OCI-LY7 (cell line): ENCODE measurements around the gene EXOG. TPM values are rescaled to one million over a fixed set of nuclear protein-coding genes. Genes with fewer than 3 reads are reported as not detected.

ENCODE experiments used
- BruUV-seq: library from RNA; stranded (reverse); fragments of 400-500 nt; replicated peaks from 2 replicates; lab custom pipeline; 2021; lab: Mats Ljungman, UMichigan
- CTCF ChIA-PET: fragments of 300-600 bp; sonication (Branson Sonifier 250); formaldehyde crosslinking; loops from one replicate; lab custom pipeline; 2022; ENCODE audit warnings: antibody characterized with exemption; ENCODE audit not compliant: unreplicated experiment; lab: Charles Lee
- POLR2A ChIA-PET: fragments of 300-600 bp; sonication (Branson Sonifier 250); formaldehyde crosslinking; loops from one replicate; lab custom pipeline; 2022; ENCODE audit warnings: antibody characterized with exemption; lab: Charles Lee
- DNase-seq: peaks from one replicate; pipeline ENCODE4 v3.0.0-alpha.2; 2015; ENCODE audit warnings: low spot score
- H2AFZ ChIP-seq: fragments of 200-600 bp; sonication (generic), shearing (Covaris generic); 2 replicates; pipeline ENCODE4 v1.6.1; 2014; ENCODE audit warnings: mild to moderate bottlenecking, antibody characterized with exemption, low read length, moderate library complexity
- H3K27ac ChIP-seq: fragments of 200-600 bp; sonication (generic); 2 replicates; pipeline ENCODE4 v1.5.1; 2014; ENCODE audit warnings: mixed run types, low read depth, mild to moderate bottlenecking, moderate library complexity, low read length, inconsistent platforms; ENCODE audit not compliant: poor library complexity, severe bottlenecking
- H3K36me3 ChIP-seq: fragments of 200-600 bp; sonication (generic); 2 replicates; pipeline ENCODE4 v1.6.1; 2014; ENCODE audit warnings: mild to moderate bottlenecking, antibody characterized with exemption, low read length, moderate library complexity, mixed read lengths; ENCODE audit not compliant: insufficient read depth
- H3K4me1 ChIP-seq: fragments of 200-600 bp; sonication (generic); 2 replicates; pipeline ENCODE4 v1.5.1; 2014; ENCODE audit warnings: mild to moderate bottlenecking, low read length; ENCODE audit not compliant: insufficient read depth, poor library complexity, severe bottlenecking
- H3K4me2 ChIP-seq: fragments of 200-600 bp; sonication (generic); 2 replicates; pipeline ENCODE4 v1.6.1; 2014; ENCODE audit warnings: mild to moderate bottlenecking, low read length
- H3K4me3 ChIP-seq: fragments of 200-600 bp; sonication (generic); 2 replicates; pipeline ENCODE4 v1.5.1; 2014; ENCODE audit warnings: mild to moderate bottlenecking, low read depth, low read length; ENCODE audit not compliant: poor library complexity, severe bottlenecking
- H3K79me2 ChIP-seq: fragments of 200-600 bp; sonication (generic); 2 replicates; pipeline ENCODE4 v1.6.1; 2016; ENCODE audit warnings: low read depth, mild to moderate bottlenecking, low read length, moderate library complexity, mixed read lengths; ENCODE audit not compliant: insufficient read depth
- H3K9me2 ChIP-seq: fragments of 200-600 bp; sonication (generic); 2 replicates; pipeline ENCODE4 v1.6.1; 2016; ENCODE audit warnings: mild to moderate bottlenecking, low read length, mixed read lengths; ENCODE audit not compliant: insufficient read depth
- H3K9me3 ChIP-seq: fragments of 200-600 bp; sonication (generic); 2 replicates; pipeline ENCODE4 v1.6.1; 2014; ENCODE audit warnings: mild to moderate bottlenecking, mixed run types, low read length, mixed read lengths
- H4K20me1 ChIP-seq: fragments of 200-600 bp; sonication (generic); 2 replicates; pipeline ENCODE4 v1.6.1; 2014; ENCODE audit warnings: mild to moderate bottlenecking, antibody characterized with exemption, low read length, moderate library complexity, mixed read lengths; ENCODE audit not compliant: insufficient read depth
- CTCF ChIP-seq: fragments of 200-600 bp; sonication (generic); conservative IDR thresholded peaks from 2 replicates; pipeline ENCODE4 v1.5.1; 2014; ENCODE audit warnings: mild to moderate bottlenecking, antibody characterized with exemption, low read length, moderate library complexity, mixed read lengths
- EZH2phosphoT487 ChIP-seq: fragments of 200-600 bp; sonication (generic); IDR thresholded peaks from 2 replicates; pipeline ENCODE4 v1.6.1; 2018; ENCODE audit warnings: low read depth, borderline replicate concordance, mild to moderate bottlenecking, mixed run types, antibody characterized with exemption, low read length, moderate library complexity, mixed read lengths
- intact Hi-C: fragments of 100-400 bp; cut with micrococcal nuclease; formaldehyde crosslinking; loops from one replicate; pipeline ENCODE4 v1.10.0; 2022; ENCODE audit not compliant: unreplicated experiment
- total RNA-seq, 2 experiments: library from RNA; depleted of rRNA in 1 of 2; stranded (reverse); fragments of >200 nt in 1 of 2; shearing (Covaris generic) in 1 of 2; gene quantifications; 2 replicates each; pipeline ENCODE4 v1.2.3, GENCODE V29; 2014 to 2022

Gene EXOG
- total RNA-seq, 2 experiments from 2014 or later: 30.7 to 41.2 TPM

DNA sequence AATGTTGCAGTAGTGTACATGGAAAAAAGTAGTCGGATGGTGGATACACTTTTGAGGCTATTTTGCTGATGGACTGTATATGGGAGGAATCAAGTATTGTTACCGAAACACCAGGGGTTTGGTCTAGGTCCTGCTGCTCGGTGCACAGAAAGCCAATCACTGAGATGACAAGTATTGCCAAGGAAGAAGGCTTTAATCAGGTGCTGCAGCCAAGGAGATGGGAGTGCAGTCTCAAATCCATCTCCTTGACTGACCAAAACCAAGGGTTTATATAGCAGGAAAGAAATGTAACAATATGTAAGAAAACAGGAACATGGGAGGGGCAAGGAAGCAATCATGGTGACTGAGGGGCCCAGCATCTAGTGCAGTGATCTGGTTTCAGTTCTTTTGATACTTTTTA, 45.3 kb upstream of the EXOG start:
- no peak overlapping the region for H3K27ac ChIP-seq
- no peaks in the 10 kb centered on the region for H4K20me1 ChIP-seq
- H3K79me2 ChIP-seq: no peaks in the 10 kb centered on the region
- H3K9me2 ChIP-seq: no peaks in the 10 kb centered on the region
- H3K4me3 ChIP-seq: no peak overlapping the region
- no TSS peak for BruUV-seq
- no peak overlapping the region for H3K4me2 ChIP-seq
- H2AFZ ChIP-seq: no peak overlapping the region
- H3K4me1 ChIP-seq: no peaks in the 10 kb centered on the region
- TF ChIP-seq EZH2phosphoT487 (no peak), CTCF (no peak)
- CTCF ChIA-PET: no interaction called here
- H3K36me3 ChIP-seq: no peaks in the 10 kb centered on the region
- POLR2A ChIA-PET: no interaction called here
- no peak for DNase-seq
- no peaks in the 10 kb centered on the region for H3K9me3 ChIP-seq
- intact Hi-C loops: no loop called here

DNA sequence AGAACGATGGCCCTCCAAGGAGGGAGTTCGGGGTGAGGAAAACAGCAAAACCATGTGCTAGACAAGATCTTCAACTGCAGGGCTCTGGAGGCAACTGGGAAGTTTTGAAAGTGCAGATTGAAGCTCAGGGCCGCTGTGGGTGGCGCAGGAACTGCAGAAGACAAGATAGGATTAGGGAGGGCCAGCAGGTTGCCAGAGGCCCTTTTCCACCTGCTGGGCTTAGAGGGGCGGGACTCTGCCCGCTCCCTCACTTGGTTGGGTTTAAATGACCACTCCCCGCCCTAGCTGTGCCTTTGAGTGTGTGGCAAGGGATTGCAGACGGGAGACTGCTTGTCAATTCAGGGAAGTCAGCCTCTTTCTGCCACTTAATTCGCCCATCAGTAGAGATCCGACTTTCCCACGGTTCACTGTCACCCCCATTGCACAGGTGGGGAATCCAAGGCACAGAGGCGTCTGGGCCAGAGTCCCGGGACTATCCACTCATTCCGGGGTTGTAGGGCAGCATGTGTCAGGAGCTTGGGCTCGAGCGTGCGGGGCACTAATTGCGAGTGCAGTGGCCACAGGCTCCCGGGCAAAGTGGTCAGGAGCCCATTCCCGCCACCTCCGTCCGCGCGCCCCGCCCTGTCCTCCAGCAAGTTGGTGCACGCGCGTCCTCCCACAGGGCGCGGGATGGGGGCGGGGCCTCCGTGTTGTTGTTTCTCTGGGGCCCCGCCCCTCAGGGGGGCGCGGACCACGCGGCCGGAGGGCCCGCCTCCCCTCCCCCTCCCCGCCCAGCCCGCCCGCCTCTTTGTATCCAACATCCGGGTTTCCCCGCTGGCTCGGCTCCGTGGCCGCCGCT, 42.8 kb upstream of the EXOG start, which contains the start of gene ACVR2B:
Gene ACVR2B, plus strand, starts transcription at position 816 of the 838 bp plus-strand sequence. CDS start 433 bp downstream, outside the sequence.
- POLR2A ChIA-PET: interaction anchor here (0.6 to 0.9 kb wide), 2 partner anchors 314 to 874 kb away, joined by 3 read pairs; no protein-coding TSS in a partner anchor
- intact Hi-C loops: no loop called here
- BruUV-seq: no TSS peak
- Histone ChIP-seq H3K27ac (no peak within 1 kb of the TSS), H3K79me2 (no peaks in the 10 kb centered on the region), H2AFZ (peak within 1 kb of the TSS; percentile 66), H3K4me2 (peak within 1 kb of the TSS; percentile 95), H3K4me3 (peak within 1 kb of the TSS; percentile 73), H4K20me1 (no peaks in the 10 kb centered on the region), H3K9me2 (no peaks in the 10 kb centered on the region), H3K9me3 (no peaks in the 10 kb centered on the region), H3K36me3 (no peaks in the 10 kb centered on the region), H3K4me1 (no peaks in the 10 kb centered on the region)
- TF ChIP-seq EZH2phosphoT487 (no peak), CTCF (no peak)
- peak; percentile 83 for DNase-seq
- CTCF ChIA-PET: interaction anchor here (1.1 kb wide), 1 partner anchor 107 kb away, joined by 3 read pairs; no protein-coding TSS in a partner anchor

- TF ChIP-seq EZH2phosphoT487 (no peak), CTCF (no peak)
- Histone ChIP-seq H3K36me3 (no peaks in the 10 kb centered on the region), H3K27ac (no peak overlapping the region), H3K9me3 (no peaks in the 10 kb centered on the region), H3K4me1 (no peaks in the 10 kb centered on the region), H4K20me1 (no peaks in the 10 kb centered on the region), H2AFZ (no peak overlapping the region), H3K79me2 (no peaks in the 10 kb centered on the region), H3K4me2 (peak overlapping the region; percentile 94), H3K4me3 (peak overlapping the region; percentile 72), H3K9me2 (no peaks in the 10 kb centered on the region)
- CTCF ChIA-PET: interaction anchor here (1.1 kb wide), 1 partner anchor 108 kb away, joined by 3 read pairs; no protein-coding TSS in a partner anchor
- no peak for DNase-seq
- BruUV-seq: no TSS peak
- POLR2A ChIA-PET: no interaction called here
- intact Hi-C loops: no loop called here
These were observed 42.3 kb upstream of the EXOG start for GRCh38 chr3:38453913-38454177.
